A549 treated with RU486 at 1 μM for 4 hours (cell line): ENCODE measurements around the gene BTG2. TPM values are rescaled to one million over a fixed set of nuclear protein-coding genes. Genes with fewer than 3 reads are reported as not detected.

Experiments
- total RNA-seq: library from RNA; stranded (reverse); fragments of 200-300 nt; extraction: Qiagen RNA extraction; gene quantifications from 5 replicates; pipeline ENCODE4 v1.2.3, GENCODE V29; 2022; ENCODE audit warnings: low read depth

BTG2 gene, protein sequence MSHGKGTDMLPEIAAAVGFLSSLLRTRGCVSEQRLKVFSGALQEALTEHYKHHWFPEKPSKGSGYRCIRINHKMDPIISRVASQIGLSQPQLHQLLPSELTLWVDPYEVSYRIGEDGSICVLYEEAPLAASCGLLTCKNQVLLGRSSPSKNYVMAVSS
- total RNA-seq: 10.8 to 14.6 TPM (median 14.5 TPM) in 5 replicates

GRCh38 chr1:203304919-203305808 is at the start of gene BTG2:
Gene BTG2, plus strand, starts transcription at chr1:203305519. Its CDS starts 88 bp downstream, at chr1:203305607.

DNA sequence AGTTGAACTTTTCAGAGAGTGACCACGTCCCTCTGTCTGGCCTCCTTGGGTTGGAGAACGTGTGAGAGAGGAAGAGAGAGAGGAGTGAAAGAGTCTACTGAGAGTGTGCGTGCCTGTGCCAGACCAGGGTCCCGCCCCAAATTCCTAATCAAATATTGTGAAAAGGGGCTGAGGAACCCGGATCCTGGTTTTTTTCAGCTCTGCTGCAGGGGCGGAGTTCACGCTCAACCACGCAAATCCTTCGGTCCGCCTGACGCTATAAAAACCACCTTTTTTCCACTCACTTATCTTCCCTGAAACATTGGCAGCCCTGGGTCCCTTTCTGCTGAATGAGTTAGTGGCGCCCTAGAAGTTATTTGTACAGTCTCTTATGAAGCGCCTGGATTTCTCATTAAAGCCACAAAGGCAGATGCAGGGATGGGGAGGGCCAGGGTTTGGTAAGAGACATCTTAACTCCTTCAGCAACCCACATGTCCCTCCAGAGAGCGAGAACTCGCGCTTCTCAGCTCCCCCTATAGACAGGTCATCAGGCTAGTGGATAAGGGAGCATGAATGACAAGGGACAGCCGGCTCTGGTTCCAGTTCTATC is 45.8 kb downstream of the BTG2 start, which contains the start of gene FMOD:
FMOD (minus strand) TSS at position 86 of the 589 bp plus-strand sequence. CDS start 2,852 bp downstream, outside the sequence.

Other genes with a start within 250 kb of the BTG2 start
- gene MYOG, start 219.5 kb upstream of the BTG2 start, total RNA-seq: not detected in 5 replicates
- gene ADORA1, start 177.8 kb upstream of the BTG2 start, total RNA-seq: 0.73 to 1.3 TPM (median 1.2 TPM) in 5 replicates
- not detected in 5 replicates for gene MYBPH, start 129.7 kb upstream of the BTG2 start, total RNA-seq
- not detected in 5 replicates for gene CHI3L1, start 118.8 kb upstream of the BTG2 start, total RNA-seq
- gene CHIT1, start 75.8 kb upstream of the BTG2 start, total RNA-seq: not detected in 5 replicates
- gene FMOD, start 45.6 kb downstream of the BTG2 start, total RNA-seq: 0.09 to 0.10 TPM in 2 of 5 replicates, not detected in the others
- gene PRELP, start 170.3 kb downstream of the BTG2 start, total RNA-seq: not detected in 5 replicates
- gene OPTC, start 188.6 kb downstream of the BTG2 start, total RNA-seq: not detected in 5 replicates